ENCODE results near the gene EGFL7. TPM values are rescaled to one million over a fixed set of nuclear protein-coding genes. Genes with fewer than 3 reads are reported as not detected.

The EGFL7 gene
- total RNA-seq, 1 donor from 2014 or later = 38.2 TPM

DNA sequence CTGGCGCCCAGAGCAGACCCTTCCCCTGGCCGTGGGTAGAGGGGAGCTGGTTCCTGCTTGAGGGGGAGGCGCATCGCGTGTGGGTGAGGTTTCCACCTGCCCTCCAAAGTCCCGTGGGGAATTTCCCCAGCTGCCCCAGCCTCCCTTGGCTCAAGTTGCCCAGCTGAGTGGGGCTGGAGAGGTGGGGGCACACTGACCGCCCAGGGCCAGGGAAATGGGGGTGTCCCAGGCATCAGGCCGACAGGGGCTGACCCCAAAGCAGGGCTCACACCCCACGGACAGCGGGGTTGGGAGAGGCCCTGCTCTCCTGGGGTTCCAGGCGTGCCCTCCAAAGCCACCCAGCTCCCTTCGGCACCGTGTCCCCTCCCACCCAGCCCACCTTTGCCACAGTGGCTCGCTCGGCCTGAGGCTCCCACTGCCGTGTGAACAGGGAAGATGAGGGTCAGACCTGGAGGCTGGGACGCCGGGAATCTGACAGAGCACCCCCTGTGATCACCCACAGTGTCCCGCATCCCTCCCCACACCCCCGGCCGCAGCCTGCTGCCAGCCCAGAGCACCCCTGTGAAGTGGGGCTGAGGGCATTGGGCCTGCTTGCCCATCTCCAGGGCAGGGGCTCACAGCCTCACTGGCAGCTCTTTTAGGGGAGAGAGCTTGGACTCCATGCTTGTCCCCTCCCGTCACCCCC lies 933 bp upstream of the EGFL7 start:
- Mint-ChIP-seq H3K9me3 (no peaks in the 10 kb centered on the region), H3K27ac (no peak overlapping the region), H3K36me3 (no peaks in the 10 kb centered on the region), H3K4me1 (peaks cover 9% of the 10 kb centered on the region), H3K27me3 (ENCODE audit: low read depth) (peaks cover 8% of the 10 kb centered on the region), H3K4me3 (no peak overlapping the region)
- TF ChIP-seq, protein P1, sequence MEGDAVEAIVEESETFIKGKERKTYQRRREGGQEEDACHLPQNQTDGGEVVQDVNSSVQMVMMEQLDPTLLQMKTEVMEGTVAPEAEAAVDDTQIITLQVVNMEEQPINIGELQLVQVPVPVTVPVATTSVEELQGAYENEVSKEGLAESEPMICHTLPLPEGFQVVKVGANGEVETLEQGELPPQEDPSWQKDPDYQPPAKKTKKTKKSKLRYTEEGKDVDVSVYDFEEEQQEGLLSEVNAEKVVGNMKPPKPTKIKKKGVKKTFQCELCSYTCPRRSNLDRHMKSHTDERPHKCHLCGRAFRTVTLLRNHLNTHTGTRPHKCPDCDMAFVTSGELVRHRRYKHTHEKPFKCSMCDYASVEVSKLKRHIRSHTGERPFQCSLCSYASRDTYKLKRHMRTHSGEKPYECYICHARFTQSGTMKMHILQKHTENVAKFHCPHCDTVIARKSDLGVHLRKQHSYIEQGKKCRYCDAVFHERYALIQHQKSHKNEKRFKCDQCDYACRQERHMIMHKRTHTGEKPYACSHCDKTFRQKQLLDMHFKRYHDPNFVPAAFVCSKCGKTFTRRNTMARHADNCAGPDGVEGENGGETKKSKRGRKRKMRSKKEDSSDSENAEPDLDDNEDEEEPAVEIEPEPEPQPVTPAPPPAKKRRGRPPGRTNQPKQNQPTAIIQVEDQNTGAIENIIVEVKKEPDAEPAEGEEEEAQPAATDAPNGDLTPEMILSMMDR (IDR thresholded peaks at IDR 0.05; ENCODE audit: unreplicated experiment) = no peak
- DNase-seq (ENCODE audit: low spot score in 2 of 2, unreplicated experiment in 2 of 2) = no peak

DNA sequence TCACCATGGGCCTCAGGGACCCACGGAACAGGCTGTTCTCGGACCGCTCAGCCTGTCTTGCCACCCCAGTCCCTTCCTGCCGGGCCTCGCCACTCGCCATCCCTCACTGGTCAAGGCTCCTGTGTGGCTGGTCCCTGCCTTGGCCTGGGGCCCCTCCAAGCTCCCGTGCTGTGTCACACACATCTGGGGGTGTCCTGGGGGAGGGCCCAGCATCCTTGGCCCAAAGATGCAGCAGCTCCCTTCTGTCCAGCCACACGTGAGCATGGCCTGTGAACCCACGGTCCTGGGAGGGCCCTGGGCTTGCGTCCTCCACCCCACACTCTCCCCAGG lies 425 bp upstream of the EGFL7 start:
- H3K4me1 Mint-ChIP-seq = peaks cover 9% of the 10 kb centered on the region
- H3K36me3 Mint-ChIP-seq = no peaks in the 10 kb centered on the region
- no peak overlapping the region for H3K27ac Mint-ChIP-seq
- DNase-seq (ENCODE audit: low spot score in 2 of 2, unreplicated experiment in 2 of 2) = no peak
- TF ChIP-seq, protein P1 (IDR thresholded peaks at IDR 0.05; ENCODE audit: unreplicated experiment) = no peak
- H3K27me3 Mint-ChIP-seq (ENCODE audit: low read depth) = peaks cover 8% of the 10 kb centered on the region
- no peaks in the 10 kb centered on the region for H3K9me3 Mint-ChIP-seq
- H3K4me3 Mint-ChIP-seq = no peak overlapping the region

- Mint-ChIP-seq H3K4me1 (peaks cover 9% of the 10 kb centered on the region), H3K27me3 (ENCODE audit: low read depth) (no peaks in the 10 kb centered on the region), H3K36me3 (no peaks in the 10 kb centered on the region), H3K27ac (no peak overlapping the region), H3K4me3 (peak overlapping the region; percentile 79), H3K9me3 (no peaks in the 10 kb centered on the region)
- DNase-seq (ENCODE audit: low spot score in 2 of 2, unreplicated experiment in 2 of 2) = no peak
- TF ChIP-seq, protein P1 (IDR thresholded peaks at IDR 0.05; ENCODE audit: unreplicated experiment) = no peak
These were observed 1.5 kb downstream of the EGFL7 start for GRCh38 chr9:136664000-136664915.

DNA sequence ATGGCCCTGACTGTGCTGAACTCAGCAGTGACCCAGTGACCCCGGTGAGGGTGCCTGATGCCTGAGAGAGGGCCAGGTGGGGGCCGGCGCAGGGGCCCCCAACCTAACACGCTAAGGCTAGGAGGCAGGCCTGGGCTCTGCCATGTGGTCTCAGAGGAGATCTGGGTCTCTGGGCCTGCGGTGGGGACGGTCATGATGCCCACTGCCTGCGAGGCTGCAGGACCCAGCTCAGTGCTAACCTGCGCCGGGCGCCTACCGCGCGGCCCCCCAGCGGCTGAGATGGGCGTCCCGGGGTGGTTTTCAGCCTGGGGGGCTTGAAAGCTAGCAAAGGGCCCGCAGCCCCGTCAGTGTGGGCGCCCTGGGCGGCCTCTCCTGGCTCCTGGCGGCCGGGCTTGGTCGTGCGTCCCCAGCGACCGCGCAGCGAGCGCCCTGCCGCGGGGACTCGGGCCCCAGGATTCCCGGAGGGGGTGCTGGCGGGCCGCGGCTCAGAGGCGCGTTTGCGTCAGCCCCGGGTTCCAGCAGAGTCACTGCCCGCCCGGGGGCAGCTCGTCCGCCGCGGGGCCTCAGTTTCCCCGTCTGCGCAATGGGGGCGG lies 2.5 kb downstream of the EGFL7 start:
- Mint-ChIP-seq H3K4me1 (peaks cover 9% of the 10 kb centered on the region), H3K36me3 (no peaks in the 10 kb centered on the region), H3K27ac (peak overlapping the region; percentile 78), H3K4me3 (peak overlapping the region; percentile 79), H3K27me3 (ENCODE audit: low read depth) (no peaks in the 10 kb centered on the region), H3K9me3 (no peaks in the 10 kb centered on the region)
- TF ChIP-seq, protein P1 (IDR thresholded peaks at IDR 0.05; ENCODE audit: unreplicated experiment) = peak; percentile 33
- peak in 1 of 2 experiments; percentile 61 for DNase-seq (ENCODE audit: low spot score in 2 of 2, unreplicated experiment in 2 of 2)

- DNase-seq (ENCODE audit: low spot score in 2 of 2, unreplicated experiment in 2 of 2) = no peak
- TF ChIP-seq, protein P1 (IDR thresholded peaks at IDR 0.05; ENCODE audit: unreplicated experiment) = no peak
- H3K27ac Mint-ChIP-seq = no peak overlapping the region
- no peaks in the 10 kb centered on the region for H3K27me3 Mint-ChIP-seq (ENCODE audit: low read depth)
- H3K36me3 Mint-ChIP-seq = no peaks in the 10 kb centered on the region
- H3K4me3 Mint-ChIP-seq = no peak overlapping the region
- peaks cover 9% of the 10 kb centered on the region for H3K4me1 Mint-ChIP-seq
- H3K9me3 Mint-ChIP-seq = no peaks in the 10 kb centered on the region
These were observed 3.1 kb downstream of the EGFL7 start for GRCh38 chr9:136665704-136666371.

Measured in mesothelial cell of epicardium (in vitro differentiated cells).